IMR-90 (cell line): ENCODE measurements around the gene MID1. TPM values are rescaled to one million over a fixed set of nuclear protein-coding genes. Genes with fewer than 3 reads are reported as not detected.

Experiments
- ATAC-seq: fragments of 200-7000 bp; cut with Tn5 transposase; 2 replicates; pipeline ENCODE4 v1.9.1; 2020; ENCODE audit warnings: low read depth, mild to moderate bottlenecking, moderate library complexity
- BruUV-seq: library from RNA; stranded (reverse); fragments of 400-500 nt; replicated peaks from 2 replicates; lab custom pipeline; 2021; lab: Mats Ljungman, UMichigan
- CTCF ChIA-PET: fragments of 300-600 bp; formaldehyde crosslinking; extraction: SDS; loops from one replicate; lab custom pipeline; 2021; ENCODE audit warnings: antibody characterized with exemption; lab: Yijun Ruan, JAX
- POLR2A ChIA-PET: fragments of 300-600 bp; sonication (Branson Sonifier 250); formaldehyde crosslinking; loops from one replicate; lab custom pipeline; 2022; ENCODE audit warnings: antibody characterized with exemption; ENCODE audit not compliant: unreplicated experiment; lab: Charles Lee
- DNase-seq: peaks from one replicate; pipeline ENCODE4 v3.0.0; 2013
- H2AFZ ChIP-seq: replicated peaks from 2 replicates; pipeline ENCODE3; 2013; ENCODE audit warnings: low read length, mild to moderate bottlenecking; ENCODE audit not compliant: poor library complexity
- H2AK5ac ChIP-seq: 2 replicates; pipeline ENCODE4 v1.6.1; 2013; ENCODE audit warnings: low read depth, low read length, inconsistent platforms
- H2AK9ac ChIP-seq: replicated peaks from 2 replicates; pipeline ENCODE3; 2013; ENCODE audit warnings: mild to moderate bottlenecking, low read depth, low read length, moderate library complexity; ENCODE audit not compliant: poor library complexity
- H2BK120ac ChIP-seq: 2 replicates; pipeline ENCODE4 v1.6.1; 2013; ENCODE audit warnings: low read depth, low read length, inconsistent platforms
- H2BK15ac ChIP-seq: 3 replicates; pipeline ENCODE4 v1.6.1; 2013; ENCODE audit warnings: low read depth, low read length, inconsistent platforms
- H2BK20ac ChIP-seq: 2 replicates; pipeline ENCODE4 v1.6.1; 2013; ENCODE audit warnings: low read depth, mild to moderate bottlenecking, inconsistent platforms, low read length, moderate library complexity
- H2BK5ac ChIP-seq: 2 replicates; pipeline ENCODE4 v1.6.1; 2013; ENCODE audit warnings: mild to moderate bottlenecking, low read depth, low read length, inconsistent platforms; ENCODE audit not compliant: poor library complexity, severe bottlenecking
- H3K14ac ChIP-seq: replicated peaks from 2 replicates; pipeline ENCODE4 v1.6.1; 2013; ENCODE audit warnings: low read depth, low read length, inconsistent platforms
- H3K18ac ChIP-seq: 2 replicates; pipeline ENCODE4 v1.6.1; 2013; ENCODE audit warnings: low read depth, low read length, control low read depth
- H3K23ac ChIP-seq: 2 replicates; pipeline ENCODE4 v1.6.1; 2013; ENCODE audit warnings: low read depth, low read length, inconsistent platforms
- H3K27ac ChIP-seq: 2 replicates; pipeline ENCODE4 v1.5.1; 2013; ENCODE audit warnings: mild to moderate bottlenecking, control low read depth, low read length; ENCODE audit not compliant: insufficient read depth
- H3K27me3 ChIP-seq: 2 replicates; pipeline ENCODE4 v1.6.1; 2013; ENCODE audit warnings: low read length; ENCODE audit not compliant: control insufficient read depth, insufficient read depth
- H3K36me3 ChIP-seq: 2 replicates; pipeline ENCODE4 v1.6.1; 2013; ENCODE audit warnings: low read length, mixed read lengths; ENCODE audit not compliant: control insufficient read depth, insufficient read depth
- H3K4ac ChIP-seq: 2 replicates; pipeline ENCODE4 v1.6.1; 2013; ENCODE audit warnings: low read depth, low read length, inconsistent platforms
- H3K4me1 ChIP-seq: 2 replicates; pipeline ENCODE4 v1.6.1; 2013; ENCODE audit warnings: low read length, mixed read lengths; ENCODE audit not compliant: control insufficient read depth, insufficient read depth
- H3K4me2 ChIP-seq: 2 replicates; pipeline ENCODE4 v1.6.1; 2013; ENCODE audit warnings: low read depth, mild to moderate bottlenecking, control low read depth, low read length, moderate library complexity
- H3K4me3 ChIP-seq: 2 replicates; pipeline ENCODE4 v1.5.1; 2013; ENCODE audit warnings: low read depth, mild to moderate bottlenecking, control low read depth, low read length, moderate library complexity; ENCODE audit not compliant: insufficient read depth
- H3K56ac ChIP-seq: 2 replicates; pipeline ENCODE4 v1.6.1; 2013; ENCODE audit warnings: low read length, inconsistent platforms; ENCODE audit not compliant: insufficient read depth; ENCODE audit errors: extremely low read depth
- H3K79me1 ChIP-seq, 2 experiments: 2 replicates each; pipeline ENCODE4 v1.6.1; 2013; ENCODE audit warnings: low read length in 2 of 2, inconsistent platforms in 1 of 2, low read depth in 1 of 2
- H3K9ac ChIP-seq: 2 replicates; pipeline ENCODE4 v1.6.1; 2013; ENCODE audit warnings: low read depth, low read length, control low read depth
- H3K9me1 ChIP-seq: 2 replicates; pipeline ENCODE4 v1.6.1; 2013; ENCODE audit warnings: low read length, inconsistent platforms; ENCODE audit not compliant: insufficient read depth
- H3K9me3 ChIP-seq: 2 replicates; pipeline ENCODE4 v1.6.1; 2013; ENCODE audit warnings: low read length; ENCODE audit not compliant: control insufficient read depth, insufficient read depth
- H4K20me1 ChIP-seq: 2 replicates; pipeline ENCODE4 v1.6.1; 2013; ENCODE audit warnings: low read length, inconsistent platforms; ENCODE audit not compliant: insufficient read depth
- H4K5ac ChIP-seq: 2 replicates; pipeline ENCODE4 v1.6.1; 2013; ENCODE audit warnings: mild to moderate bottlenecking, low read depth, low read length, control low read depth
- H4K8ac ChIP-seq, 2 experiments: 2 replicates each; pipeline ENCODE4 v1.6.1; 2013; ENCODE audit warnings: low read depth in 2 of 2, low read length in 2 of 2, control low read depth in 1 of 2, inconsistent platforms in 1 of 2
- H4K91ac ChIP-seq: 2 replicates; pipeline ENCODE4 v1.6.1; 2013; ENCODE audit warnings: low read depth, low read length, inconsistent platforms; ENCODE audit not compliant: insufficient read depth
- BHLHE40 ChIP-seq: fragments of 150-350 bp; IDR thresholded peaks from 2 replicates; pipeline ENCODE4 v1.6.1; 2016; ENCODE audit warnings: mild to moderate bottlenecking, low read depth, low read length
- CEBPB ChIP-seq: IDR thresholded peaks from 2 replicates; pipeline ENCODE4 v1.6.1; 2012; ENCODE audit warnings: low read depth, low read length, improper control_type of control experiment
- CHD1 ChIP-seq: IDR thresholded peaks from 2 replicates; pipeline ENCODE4 v1.6.1; 2012; ENCODE audit warnings: low read depth, low read length, improper control_type of control experiment
- ELK1 ChIP-seq: fragments of 150-350 bp; IDR thresholded peaks from 2 replicates; pipeline ENCODE4 v1.6.1; 2016; ENCODE audit warnings: low read depth, mild to moderate bottlenecking, low read length, moderate library complexity, borderline replicate concordance
- FOS ChIP-seq: fragments of 150-350 bp; IDR thresholded peaks from 2 replicates; pipeline ENCODE4 v1.6.1; 2016; ENCODE audit warnings: low read depth, low read length
- MAFK ChIP-seq: IDR thresholded peaks from 2 replicates; pipeline ENCODE4 v1.6.1; 2012; ENCODE audit warnings: low read depth, low read length, improper control_type of control experiment
- MAZ ChIP-seq: IDR thresholded peaks from 2 replicates; pipeline ENCODE4 v1.6.1; 2012; ENCODE audit warnings: low read depth, mild to moderate bottlenecking, low read length, improper control_type of control experiment, moderate library complexity, borderline replicate concordance
- NFE2L2 ChIP-seq: fragments of 150-350 bp; IDR thresholded peaks from 2 replicates; pipeline ENCODE4 v1.6.1; 2016; ENCODE audit warnings: low read depth, mild to moderate bottlenecking, low read length
- RAD21 ChIP-seq: IDR thresholded peaks from 2 replicates; pipeline ENCODE4 v1.6.1; 2012; ENCODE audit warnings: low read length, improper control_type of control experiment
- RCOR1 ChIP-seq: IDR thresholded peaks from 2 replicates; pipeline ENCODE4 v1.6.1; 2012; ENCODE audit warnings: mild to moderate bottlenecking, low read length, improper control_type of control experiment; ENCODE audit not compliant: insufficient replicate concordance
- RFX5 ChIP-seq: IDR thresholded peaks from 2 replicates; pipeline ENCODE4 v1.8.0; 2012; ENCODE audit warnings: low read depth, mild to moderate bottlenecking, low read length, moderate library complexity
- SMC3 ChIP-seq: fragments of 150-350 bp; IDR thresholded peaks from 2 replicates; pipeline ENCODE4 v1.6.1; 2016; ENCODE audit warnings: low read depth, mild to moderate bottlenecking, antibody characterized with exemption, low read length, moderate library complexity
- USF2 ChIP-seq: fragments of 150-350 bp; IDR thresholded peaks from 2 replicates; pipeline ENCODE4 v1.6.1; 2017; ENCODE audit warnings: mild to moderate bottlenecking, antibody characterized with exemption, low read length, low read depth
- WGBS, 2 experiments: methylation state at CpG; one replicate each; pipeline versions ENCODE4 v1.1.5 to v1.1.7; 2013; ENCODE audit warnings: missing lambda C conversion rate in 2 of 2; ENCODE audit not compliant: insufficient read length in 1 of 2; ENCODE audit errors: extremely low coverage in 2 of 2; 5-methylcytosine and 5-hydroxymethylcytosine counted together
- dilution Hi-C: fragments of 300-500 bp; cut with HindIII; formaldehyde crosslinking; loops from one replicate; pipeline ENCODE4 v1.14.3; 2018; ENCODE audit warnings: low sequenced_read_pairs; ENCODE audit not compliant: unreplicated experiment
- in situ Hi-C: fragments of 300-500 bp; cut with MboI; formaldehyde crosslinking; loops from 3 replicates; pipeline ENCODE4 v1.14.3; 2019; ENCODE audit warnings: low sequenced_read_pairs, inconsistent platforms, mixed read lengths
- intact Hi-C: fragments of 100-400 bp; cut with micrococcal nuclease; formaldehyde crosslinking; loops from 2 replicates; pipeline ENCODE4 v1.10.0; 2022
- polyA plus RNA-seq, 3 experiments: library from polyadenylated mRNA; depleted of rRNA; stranded (reverse); fragments of >200 nt; gene quantifications; 2 replicates each; pipeline ENCODE4 v1.2.3, GENCODE V29; 2012; ENCODE audit warnings: low replicate concordance in 1 of 3
- total RNA-seq: library from RNA; depleted of rRNA; stranded (reverse); fragments of >200 nt; gene quantifications from 2 replicates; pipeline ENCODE4 v1.2.3, GENCODE V29; 2012

MID1 gene
- total and polyA plus RNA-seq, 2 of the 4 experiments (the other 2 are of a cell fraction): 37.2 to 106 TPM

GRCh38 chrX:10516781-10517322 is 103.5 kb downstream of the MID1 start:
- Histone ChIP-seq H3K18ac (no peak overlapping the region), H3K14ac (no peak overlapping the region), H3K56ac (no peak overlapping the region), H3K9me3 (no peaks in the 10 kb centered on the region), H3K36me3 (no peaks in the 10 kb centered on the region), H3K9ac (no peak overlapping the region), H3K27ac (no peak overlapping the region), H2AK9ac (no peak overlapping the region), H2AFZ (no peak overlapping the region), H3K4me1 (peaks cover 5% of the 10 kb centered on the region), H3K9me1 (0 out of 2 replicates have a peak, but pooled peaks cover 2% of the 10 kb centered on the region), H3K4me2 (no peak overlapping the region), H4K5ac (no peak overlapping the region), H4K91ac (no peak overlapping the region), H2BK120ac (no peak overlapping the region), H4K8ac (no peak overlapping the region), H2BK20ac (no peak overlapping the region), H2AK5ac (no peak overlapping the region), H3K23ac (no peak overlapping the region), H3K27me3 (no peaks in the 10 kb centered on the region), H3K4me3 (no peak overlapping the region), H3K79me1 (peaks cover 4 to 8% of the 10 kb centered on the region in 2 experiments), H2BK15ac (no peak overlapping the region), H3K4ac (no peak overlapping the region), H4K20me1 (no peaks in the 10 kb centered on the region), H2BK5ac (no peak overlapping the region)
- dilution Hi-C loops (no loop called here), in situ Hi-C loops (no loop called here), intact Hi-C loops (loop anchor here (5.0 kb wide), 1 partner anchor 120 kb away; no protein-coding TSS in a partner anchor)
- WGBS, 2 experiments: no CpG with 5 or more reads among the region's 5 CpGs
- no peak for ATAC-seq
- no peak for TF ChIP-seq CHD1
- no peak for TF ChIP-seq NFE2L2
- TF ChIP-seq RCOR1: no peak
- TF ChIP-seq RFX5: no peak
- no peak for TF ChIP-seq MAFK
- no peak for TF ChIP-seq ELK1
- TF ChIP-seq SMC3: no peak
- no peak for TF ChIP-seq FOS
- no peak for TF ChIP-seq BHLHE40
- no peak for TF ChIP-seq RAD21
- TF ChIP-seq CEBPB: no peak
- no peak for TF ChIP-seq MAZ
- no peak for TF ChIP-seq USF2
- ChIA-PET POLR2A (no interaction called here), CTCF (no interaction called here)
- BruUV-seq: no TSS peak
- no peak for DNase-seq
